Mammary epithelial cell (primary cell): ENCODE measurements around the gene GABPA.

Source experiments
- EZH2 ChIP-seq: IDR thresholded peaks from 2 replicates; pipeline ENCODE4 v1.6.1; 2012; ENCODE audit warnings: low read length, inconsistent platforms, borderline replicate concordance
- TF ChIP-seq, protein P1 (sequence below), 2 donors: IDR thresholded peaks in 1 of 2; conservative IDR thresholded peaks in 1 of 2; 2 replicates each; pipeline ENCODE4 v1.5.1; 2011 to 2012; ENCODE audit warnings: inconsistent platforms in 2 of 2, low read length in 2 of 2, mild to moderate bottlenecking in 2 of 2, control low read depth in 1 of 2, low read depth in 1 of 2; ENCODE audit not compliant: insufficient read depth in 1 of 2; ENCODE audit errors: extremely low read depth in 1 of 2

DNA sequence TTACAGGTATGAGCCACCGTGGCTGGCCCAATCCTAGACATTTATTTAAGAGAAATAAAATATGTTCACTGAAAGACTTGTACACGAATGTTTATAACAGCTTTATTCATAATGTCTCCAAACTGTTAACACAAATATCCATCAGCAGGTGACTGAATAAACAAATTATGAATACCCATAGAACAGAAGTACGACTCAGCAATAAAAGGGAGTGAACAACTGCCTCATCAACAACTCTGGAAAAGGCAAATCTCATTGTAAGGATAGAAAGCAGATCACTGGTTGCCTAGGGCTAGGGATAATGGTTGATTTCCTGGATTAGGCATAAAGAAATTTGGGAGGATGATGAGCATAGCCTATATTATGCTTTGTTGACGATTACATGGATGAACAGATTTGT is 41.7 kb downstream of the GABPA start:
- TF ChIP-seq, protein P1, sequence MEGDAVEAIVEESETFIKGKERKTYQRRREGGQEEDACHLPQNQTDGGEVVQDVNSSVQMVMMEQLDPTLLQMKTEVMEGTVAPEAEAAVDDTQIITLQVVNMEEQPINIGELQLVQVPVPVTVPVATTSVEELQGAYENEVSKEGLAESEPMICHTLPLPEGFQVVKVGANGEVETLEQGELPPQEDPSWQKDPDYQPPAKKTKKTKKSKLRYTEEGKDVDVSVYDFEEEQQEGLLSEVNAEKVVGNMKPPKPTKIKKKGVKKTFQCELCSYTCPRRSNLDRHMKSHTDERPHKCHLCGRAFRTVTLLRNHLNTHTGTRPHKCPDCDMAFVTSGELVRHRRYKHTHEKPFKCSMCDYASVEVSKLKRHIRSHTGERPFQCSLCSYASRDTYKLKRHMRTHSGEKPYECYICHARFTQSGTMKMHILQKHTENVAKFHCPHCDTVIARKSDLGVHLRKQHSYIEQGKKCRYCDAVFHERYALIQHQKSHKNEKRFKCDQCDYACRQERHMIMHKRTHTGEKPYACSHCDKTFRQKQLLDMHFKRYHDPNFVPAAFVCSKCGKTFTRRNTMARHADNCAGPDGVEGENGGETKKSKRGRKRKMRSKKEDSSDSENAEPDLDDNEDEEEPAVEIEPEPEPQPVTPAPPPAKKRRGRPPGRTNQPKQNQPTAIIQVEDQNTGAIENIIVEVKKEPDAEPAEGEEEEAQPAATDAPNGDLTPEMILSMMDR (conservative IDR thresholded peaks at IDR 0.05 in 1 of 2, IDR thresholded peaks at IDR 0.05 in 1 of 2; ENCODE audit: extremely low read depth in 1 of 2, insufficient read depth in 1 of 2, low read depth in 1 of 2, low read length in 2 of 2): no peak
- no peak for TF ChIP-seq EZH2
